Thymus (tissue), 11 donors: ENCODE data around the gene ACE. TPM values are rescaled to one million over a fixed set of nuclear protein-coding genes. Genes with fewer than 3 reads are reported as not detected.

Experiments used
- DNase-seq, 9 donors: peaks; one replicate each; pipeline ENCODE4 v3.0.0-alpha.2; 2013; ENCODE audit warnings: low spot score in 9 of 9, low read depth in 6 of 9, missing footprints in 1 of 9
- H3K27ac ChIP-seq, 2 donors: one replicate each; pipeline ENCODE4 v1.5.1; 2013; ENCODE audit warnings: control low read depth in 1 of 2, low read depth in 1 of 2, low read length in 1 of 2, mild to moderate bottlenecking in 1 of 2, moderate library complexity in 1 of 2
- H3K27me3 ChIP-seq, 2 donors: one replicate each; pipeline ENCODE4 v1.5.1; 2013; ENCODE audit warnings: low read length in 1 of 2; ENCODE audit not compliant: control insufficient read depth in 2 of 2, insufficient read depth in 1 of 2
- H3K36me3 ChIP-seq, 2 donors: one replicate each; pipeline ENCODE4 v1.5.1; 2013; ENCODE audit warnings: low read length in 1 of 2, mild to moderate bottlenecking in 1 of 2, moderate library complexity in 1 of 2; ENCODE audit not compliant: control insufficient read depth in 2 of 2, insufficient read depth in 2 of 2
- H3K4me1 ChIP-seq, 2 donors: one replicate each; pipeline ENCODE4 v1.5.1; 2013; ENCODE audit warnings: low read length in 2 of 2; ENCODE audit not compliant: control insufficient read depth in 2 of 2, insufficient read depth in 2 of 2
- H3K4me3 ChIP-seq, 2 donors: one replicate each; pipeline ENCODE4 v1.5.1; 2013; ENCODE audit warnings: low read length in 2 of 2, control low read depth in 1 of 2, mild to moderate bottlenecking in 1 of 2
- H3K9me3 ChIP-seq, 2 donors: one replicate each; pipeline ENCODE4 v1.5.1; 2013; ENCODE audit warnings: low read length in 1 of 2, mild to moderate bottlenecking in 1 of 2; ENCODE audit not compliant: control insufficient read depth in 2 of 2, insufficient read depth in 1 of 2
- WGBS: extraction: QIAGEN DNeasy Blood & Tissue Kit; methylation state at CpG from one replicate; pipeline ENCODE4 v1.1.7; 2013; 5-methylcytosine and 5-hydroxymethylcytosine counted together
- polyA plus RNA-seq: library from polyadenylated mRNA; stranded (reverse); fragments of 200-250 nt; gene quantifications from one replicate; pipeline ENCODE4 v1.2.3, GENCODE V29; 2013
- total RNA-seq: library from RNA; stranded (reverse); fragments of 120-200 nt; gene quantifications from one replicate; pipeline ENCODE4 v1.2.4, GENCODE V29; 2013
- donor health status: healthy.

Gene ACE
- total and polyA plus RNA-seq, 2 donors, result 0.28 to 1.1 TPM

GRCh38 chr17:63436523-63437110 is 40.2 kb upstream of the ACE start:
- Histone ChIP-seq H3K27me3 (peaks cover 0 to 3% of the 10 kb centered on the region in 2 donors), H3K36me3 (no peaks in the 10 kb centered on the region), H3K4me1 (peaks cover 16 to 54% of the 10 kb centered on the region in 2 donors), H3K9me3 (no peaks in the 10 kb centered on the region), H3K27ac (peak overlapping the region in 1 of 2 donors; percentile 2), H3K4me3 (no peak overlapping the region)
- 96% methylated on average over 17 of the region's 17 CpGs for WGBS
- no peak for DNase-seq

GRCh38 chr17:63437287-63438091 is 39.4 kb upstream of the ACE start:
- Histone ChIP-seq H3K36me3 (no peaks in the 10 kb centered on the region), H3K9me3 (peaks cover 0 to 3% of the 10 kb centered on the region in 2 donors), H3K4me1 (peaks cover 16 to 48% of the 10 kb centered on the region in 2 donors), H3K27ac (no peak overlapping the region), H3K27me3 (peaks cover 0 to 3% of the 10 kb centered on the region in 2 donors), H3K4me3 (no peak overlapping the region)
- no peak for DNase-seq
- 94% methylated on average over 55 of the region's 55 CpGs for WGBS

GRCh38 chr17:63438092-63439051 is 38.5 kb upstream of the ACE start:
- Histone ChIP-seq H3K4me1 (peaks cover 16 to 41% of the 10 kb centered on the region in 2 donors), H3K27ac (no peak overlapping the region), H3K36me3 (no peaks in the 10 kb centered on the region), H3K27me3 (peaks cover 0 to 8% of the 10 kb centered on the region in 2 donors), H3K4me3 (no peak overlapping the region), H3K9me3 (peaks cover 0 to 3% of the 10 kb centered on the region in 2 donors)
- WGBS, result 77% methylated on average over 46 of the region's 46 CpGs
- no peak for DNase-seq

- Histone ChIP-seq H3K27ac (no peak overlapping the region), H3K4me3 (no peak overlapping the region), H3K27me3 (peaks cover 7 to 17% of the 10 kb centered on the region in 2 donors), H3K36me3 (no peaks in the 10 kb centered on the region), H3K4me1 (peaks cover 8 to 28% of the 10 kb centered on the region in 2 donors), H3K9me3 (peaks cover 0 to 3% of the 10 kb centered on the region in 2 donors)
- WGBS, result 62% methylated on average over 8 of the region's 8 CpGs
- peak in 1 of 9 donors; percentile 44 for DNase-seq
Observed at GRCh38 chr17:63439687-63440086, 37.2 kb upstream of the ACE start.

- DNase-seq, result no peak
- Histone ChIP-seq H3K9me3 (peaks cover 0 to 3% of the 10 kb centered on the region in 2 donors), H3K27me3 (peaks cover 11 to 22% of the 10 kb centered on the region in 2 donors), H3K27ac (no peak overlapping the region), H3K36me3 (no peaks in the 10 kb centered on the region), H3K4me3 (no peak overlapping the region), H3K4me1 (peaks cover 4 to 22% of the 10 kb centered on the region in 2 donors)
- 75% methylated on average over 22 of the region's 22 CpGs for WGBS
Observed at GRCh38 chr17:63440127-63440769, 36.6 kb upstream of the ACE start.

GRCh38 chr17:63440770-63441335 is 36.0 kb upstream of the ACE start:
- no peaks in the 10 kb centered on the region for H3K36me3 ChIP-seq
- DNase-seq, result no peak
- 90% methylated on average over 16 of the region's 16 CpGs for WGBS
- peaks cover 0 to 3% of the 10 kb centered on the region in 2 donors for H3K9me3 ChIP-seq
- no peak overlapping the region for H3K27ac ChIP-seq
- peaks cover 4 to 20% of the 10 kb centered on the region in 2 donors for H3K4me1 ChIP-seq
- peaks cover 17 to 28% of the 10 kb centered on the region in 2 donors for H3K27me3 ChIP-seq
- no peak overlapping the region for H3K4me3 ChIP-seq

- no peak for DNase-seq
- Histone ChIP-seq H3K36me3 (no peaks in the 10 kb centered on the region), H3K9me3 (peaks cover 0 to 3% of the 10 kb centered on the region in 2 donors), H3K27ac (no peak overlapping the region), H3K4me1 (peaks cover 10 to 15% of the 10 kb centered on the region in 2 donors), H3K27me3 (peaks cover 24 to 35% of the 10 kb centered on the region in 2 donors), H3K4me3 (no peak overlapping the region)
- WGBS, result 95% methylated on average over 13 of the region's 13 CpGs
Observed at GRCh38 chr17:63441654-63442053, 35.2 kb upstream of the ACE start.

GRCh38 chr17:63442074-63442473 is 34.8 kb upstream of the ACE start:
- WGBS, result 97% methylated on average over 8 of the region's 8 CpGs
- Histone ChIP-seq H3K4me1 (peaks cover 14 to 19% of the 10 kb centered on the region in 2 donors), H3K36me3 (no peaks in the 10 kb centered on the region), H3K4me3 (no peak overlapping the region), H3K9me3 (peaks cover 0 to 3% of the 10 kb centered on the region in 2 donors), H3K27me3 (peaks cover 27 to 39% of the 10 kb centered on the region in 2 donors), H3K27ac (no peak overlapping the region)
- no peak for DNase-seq
